MM.1S (cell line): ENCODE measurements around the gene EGF.

ENCODE experiments used
- DNase-seq: peaks from one replicate; pipeline ENCODE4 v3.0.0-alpha.2; 2015
- H2AFZ ChIP-seq: fragments of 300-600 bp; sonication (generic); 2 replicates; pipeline ENCODE4 v1.6.0; 2016; ENCODE audit warnings: antibody characterized with exemption, low read length
- H3F3A ChIP-seq: fragments of 300-600 bp; sonication (generic); 2 replicates; pipeline ENCODE4 v1.6.1; 2016; ENCODE audit warnings: mild to moderate bottlenecking, antibody characterized with exemption, low read length, moderate library complexity, mixed read lengths; ENCODE audit not compliant: insufficient read depth
- H3K27ac ChIP-seq: fragments of 300-600 bp; sonication (generic); 2 replicates; pipeline ENCODE4 v1.5.1; 2016; ENCODE audit warnings: mild to moderate bottlenecking, low read length
- H3K27me3 ChIP-seq: fragments of 300-600 bp; sonication (generic); replicated peaks from 2 replicates; pipeline ENCODE4 v1.6.0; 2016; ENCODE audit warnings: low read length; ENCODE audit not compliant: insufficient read depth
- H3K36me3 ChIP-seq: fragments of 300-600 bp; sonication (generic); replicated peaks from 2 replicates; pipeline ENCODE4 v1.6.1; 2016; ENCODE audit warnings: mild to moderate bottlenecking, low read length, mixed read lengths; ENCODE audit not compliant: insufficient read depth
- H3K4me1 ChIP-seq: fragments of 300-600 bp; sonication (generic); 2 replicates; pipeline ENCODE4 v1.6.1; 2016; ENCODE audit warnings: low read length, mixed read lengths
- H3K4me2 ChIP-seq: fragments of 300-600 bp; sonication (generic); 2 replicates; pipeline ENCODE4 v1.6.0; 2016; ENCODE audit warnings: low read depth, low read length
- H3K4me3 ChIP-seq: fragments of 300-600 bp; sonication (generic); 2 replicates; pipeline ENCODE4 v1.5.1; 2016; ENCODE audit warnings: low read length, mixed read lengths
- H3K79me2 ChIP-seq: fragments of 300-600 bp; sonication (generic); 2 replicates; pipeline ENCODE4 v1.6.1; 2016; ENCODE audit warnings: mixed run types, low read length, mixed read lengths
- H3K9ac ChIP-seq: fragments of 300-600 bp; sonication (generic); 2 replicates; pipeline ENCODE4 v1.6.1; 2016; ENCODE audit warnings: low read length, mixed read lengths
- H3K9me2 ChIP-seq: fragments of 300-600 bp; sonication (generic); replicated peaks from 2 replicates; pipeline ENCODE4 v1.6.1; 2016; ENCODE audit warnings: mild to moderate bottlenecking, low read length, mixed read lengths; ENCODE audit not compliant: insufficient read depth
- H3K9me3 ChIP-seq: fragments of 300-600 bp; sonication (generic); replicated peaks from 2 replicates; pipeline ENCODE4 v1.6.1; 2016; ENCODE audit warnings: mild to moderate bottlenecking, low read length, mixed read lengths; ENCODE audit not compliant: insufficient read depth
- H4K20me1 ChIP-seq: fragments of 300-600 bp; sonication (generic); 2 replicates; pipeline ENCODE4 v1.6.1; 2016; ENCODE audit warnings: mild to moderate bottlenecking, low read length, moderate library complexity, mixed read lengths; ENCODE audit not compliant: insufficient read depth
- EZH2 ChIP-seq: fragments of 300-600 bp; sonication (generic); optimal IDR thresholded peaks from 2 replicates; pipeline ENCODE3; 2017; ENCODE audit warnings: low read depth, mild to moderate bottlenecking, antibody characterized with exemption, low read length, mixed read lengths
- EZH2phosphoT487 ChIP-seq: fragments of 300-600 bp; sonication (generic); IDR thresholded peaks from 2 replicates; pipeline ENCODE4 v1.6.1; 2018; ENCODE audit warnings: antibody characterized with exemption, low read length
- TF ChIP-seq, protein P1 (sequence below): fragments of 300-600 bp; sonication (generic); IDR thresholded peaks from 2 replicates; pipeline ENCODE4 v1.5.1; 2016; ENCODE audit warnings: antibody characterized with exemption, low read length, mixed read lengths

EGF gene

DNA sequence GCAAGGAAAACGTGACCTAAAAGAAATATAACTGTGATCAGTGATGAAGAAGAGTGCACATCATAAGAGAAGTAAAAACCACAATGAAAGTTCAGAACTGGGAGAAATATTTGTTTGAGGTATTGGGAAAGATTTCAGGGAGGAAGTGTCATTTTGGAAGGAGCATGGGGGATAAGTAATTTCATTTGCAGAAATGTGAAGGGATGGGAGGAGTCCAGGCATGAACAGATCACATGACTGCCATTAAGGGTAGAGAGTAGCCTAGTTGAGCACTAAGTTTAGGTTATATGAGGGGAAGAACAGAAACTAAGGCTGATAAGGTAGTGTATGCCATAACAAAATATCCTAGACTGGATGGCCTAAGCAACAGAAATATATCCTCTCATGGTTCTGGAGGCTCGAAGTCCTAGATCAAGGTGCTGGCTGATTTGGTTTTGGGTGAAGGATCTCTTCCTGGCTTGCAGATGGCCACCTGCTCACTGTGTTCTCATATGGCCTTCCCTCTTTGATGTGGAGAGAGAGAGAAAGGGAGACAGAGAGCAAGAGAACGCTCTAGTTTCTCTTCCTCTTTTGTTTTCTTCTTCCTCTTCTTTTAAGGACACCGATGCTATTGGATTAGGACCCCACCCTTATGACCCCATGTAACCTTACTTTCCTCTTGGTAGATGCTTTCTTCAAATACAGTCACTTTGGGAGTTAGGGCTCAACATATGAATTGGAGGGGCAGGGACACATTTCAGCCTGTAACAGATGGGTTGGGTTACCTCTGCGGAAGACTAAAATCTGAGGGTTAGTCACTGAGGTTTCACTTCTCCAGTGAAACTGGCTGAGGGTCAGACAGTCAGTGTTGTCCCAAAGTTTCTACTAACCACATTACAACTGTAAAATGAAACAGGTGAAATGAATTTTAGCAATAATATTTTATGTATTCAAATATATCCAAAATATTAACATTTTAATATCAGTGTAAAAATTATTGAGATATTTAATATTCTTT is 77.9 kb downstream of the EGF start:
- H2AFZ ChIP-seq = no peak overlapping the region
- peak; percentile 78 for DNase-seq
- H3K4me2 ChIP-seq = peak overlapping the region; percentile 58; the same call in 1 of the 2 replicates
- H3K27ac ChIP-seq = peak overlapping the region; percentile 43; the same call in 1 of the 2 replicates
- no peaks in the 10 kb centered on the region for H3K79me2 ChIP-seq
- H3K4me3 ChIP-seq = peak overlapping the region; percentile 30; the same call in 1 of the 2 replicates
- H4K20me1 ChIP-seq = peaks cover 5% of the 10 kb centered on the region; the same call in 1 of the 2 replicates
- H3K9me2 ChIP-seq = no peaks in the 10 kb centered on the region
- H3K4me1 ChIP-seq = peaks cover 31% of the 10 kb centered on the region
- H3K9ac ChIP-seq = no peak overlapping the region
- TF ChIP-seq EZH2 (no peak), EZH2phosphoT487 (no peak)
- TF ChIP-seq, protein P1, sequence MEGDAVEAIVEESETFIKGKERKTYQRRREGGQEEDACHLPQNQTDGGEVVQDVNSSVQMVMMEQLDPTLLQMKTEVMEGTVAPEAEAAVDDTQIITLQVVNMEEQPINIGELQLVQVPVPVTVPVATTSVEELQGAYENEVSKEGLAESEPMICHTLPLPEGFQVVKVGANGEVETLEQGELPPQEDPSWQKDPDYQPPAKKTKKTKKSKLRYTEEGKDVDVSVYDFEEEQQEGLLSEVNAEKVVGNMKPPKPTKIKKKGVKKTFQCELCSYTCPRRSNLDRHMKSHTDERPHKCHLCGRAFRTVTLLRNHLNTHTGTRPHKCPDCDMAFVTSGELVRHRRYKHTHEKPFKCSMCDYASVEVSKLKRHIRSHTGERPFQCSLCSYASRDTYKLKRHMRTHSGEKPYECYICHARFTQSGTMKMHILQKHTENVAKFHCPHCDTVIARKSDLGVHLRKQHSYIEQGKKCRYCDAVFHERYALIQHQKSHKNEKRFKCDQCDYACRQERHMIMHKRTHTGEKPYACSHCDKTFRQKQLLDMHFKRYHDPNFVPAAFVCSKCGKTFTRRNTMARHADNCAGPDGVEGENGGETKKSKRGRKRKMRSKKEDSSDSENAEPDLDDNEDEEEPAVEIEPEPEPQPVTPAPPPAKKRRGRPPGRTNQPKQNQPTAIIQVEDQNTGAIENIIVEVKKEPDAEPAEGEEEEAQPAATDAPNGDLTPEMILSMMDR = no peak
- H3K9me3 ChIP-seq = no peaks in the 10 kb centered on the region
- H3K27me3 ChIP-seq = peaks cover 56% of the 10 kb centered on the region
- no peaks in the 10 kb centered on the region for H3K36me3 ChIP-seq
- H3F3A ChIP-seq = peaks cover 27% of the 10 kb centered on the region

DNA sequence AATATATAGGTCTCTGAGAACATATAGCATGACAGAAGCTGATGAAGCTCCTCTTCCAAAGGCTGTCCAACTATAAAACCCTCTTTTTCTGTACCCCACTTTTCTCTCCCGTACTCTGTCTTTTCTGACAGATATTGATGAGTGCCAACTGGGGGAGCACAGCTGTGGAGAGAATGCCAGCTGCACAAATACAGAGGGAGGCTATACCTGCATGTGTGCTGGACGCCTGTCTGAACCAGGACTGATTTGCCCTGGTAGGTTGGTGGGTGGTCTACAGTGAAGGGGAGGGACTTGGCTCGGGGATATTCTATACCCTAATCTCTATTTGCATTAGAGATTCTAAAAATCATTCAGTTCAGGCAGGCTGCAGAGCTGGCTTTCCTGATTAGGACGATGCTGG is 80.4 kb downstream of the EGF start:
- H3F3A ChIP-seq = peaks cover 27% of the 10 kb centered on the region
- H3K4me2 ChIP-seq = no peak overlapping the region
- no peaks in the 10 kb centered on the region for H3K79me2 ChIP-seq
- no peak overlapping the region for H2AFZ ChIP-seq
- H3K27ac ChIP-seq = no peak overlapping the region
- H3K9ac ChIP-seq = no peak overlapping the region
- no peak overlapping the region for H3K4me3 ChIP-seq
- no peaks in the 10 kb centered on the region for H3K9me3 ChIP-seq
- no peaks in the 10 kb centered on the region for H3K36me3 ChIP-seq
- TF ChIP-seq, protein P1 = no peak
- TF ChIP-seq EZH2 = no peak
- no peak for TF ChIP-seq EZH2phosphoT487
- H3K9me2 ChIP-seq = no peaks in the 10 kb centered on the region
- peaks cover 62% of the 10 kb centered on the region for H3K27me3 ChIP-seq
- peaks cover 31% of the 10 kb centered on the region for H3K4me1 ChIP-seq
- peaks cover 5% of the 10 kb centered on the region; the same call in 1 of the 2 replicates for H4K20me1 ChIP-seq
- DNase-seq = no peak

DNA sequence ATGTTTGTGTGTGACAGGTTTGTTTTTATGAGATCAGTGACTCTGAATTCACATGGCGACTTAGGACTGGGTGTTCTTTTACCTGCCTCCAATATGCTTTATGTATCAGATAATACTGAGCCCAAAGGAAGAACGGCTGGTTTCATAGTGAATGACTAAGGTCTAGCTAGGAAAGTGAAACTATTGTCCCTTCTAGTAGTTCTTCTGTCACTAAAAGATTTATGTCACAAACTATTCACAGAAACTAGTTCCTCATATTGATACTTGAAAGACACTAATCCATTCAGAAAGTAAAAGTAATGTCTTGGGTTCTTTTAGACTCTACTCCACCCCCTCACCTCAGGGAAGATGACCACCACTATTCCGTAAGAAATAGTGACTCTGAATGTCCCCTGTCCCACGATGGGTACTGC is 81.7 kb downstream of the EGF start:
- no peaks in the 10 kb centered on the region for H3K9me2 ChIP-seq
- H3K27me3 ChIP-seq = peaks cover 50% of the 10 kb centered on the region
- H3F3A ChIP-seq = peaks cover 25% of the 10 kb centered on the region
- peak; percentile 60 for DNase-seq
- H3K4me1 ChIP-seq = peaks cover 29% of the 10 kb centered on the region
- no peaks in the 10 kb centered on the region; the same call in 1 of the 2 replicates for H4K20me1 ChIP-seq
- H3K9ac ChIP-seq = no peak overlapping the region
- peak overlapping the region; percentile 51 for H3K4me2 ChIP-seq
- H3K36me3 ChIP-seq = no peaks in the 10 kb centered on the region
- H2AFZ ChIP-seq = no peak overlapping the region
- H3K4me3 ChIP-seq = peak overlapping the region; percentile 10; the same call in 1 of the 2 replicates
- H3K9me3 ChIP-seq = no peaks in the 10 kb centered on the region
- no peak for TF ChIP-seq EZH2
- TF ChIP-seq, protein P1 = no peak
- TF ChIP-seq EZH2phosphoT487 = no peak
- H3K27ac ChIP-seq = no peak overlapping the region
- H3K79me2 ChIP-seq = no peaks in the 10 kb centered on the region
